Activated CD8-positive, alpha-beta memory T cell treated with anti-CD3 and anti-CD28 coated beads, Interleukin-2, amount 50 U/mL, for 1 hour (primary cell): ENCODE measurements around the gene IKZF4.

Experiments used
- DNase-seq: peaks from one replicate; pipeline ENCODE4 v3.0.0-alpha.2; 2020; ENCODE audit errors: extremely low read depth

The IKZF4 gene

GRCh38 chr12:56082967-56083366 is 62.1 kb downstream of the IKZF4 start:
- no peak for DNase-seq

GRCh38 chr12:56084958-56085543 is 64.2 kb downstream of the IKZF4 start:
- DNase-seq: no peak

- no peak for DNase-seq
Measured at GRCh38 chr12:56086096-56086495, 65.3 kb downstream of the IKZF4 start.

GRCh38 chr12:56086608-56087007 is 65.8 kb downstream of the IKZF4 start:
- no peak for DNase-seq

GRCh38 chr12:56087220-56087619 is 66.4 kb downstream of the IKZF4 start:
- no peak for DNase-seq
